Activated naive CD4-positive, alpha-beta T cell treated with anti-CD3 and anti-CD28 coated beads, Interleukin-2, amount 50 U/mL, for 72 hours (primary cell): ENCODE results near the gene UNC13B. TPM values are rescaled to one million over a fixed set of nuclear protein-coding genes. Genes with fewer than 3 reads are reported as not detected.

ENCODE experiments used
- ATAC-seq, 2 donors: fragments of 150-1000 bp; cut with Tn5 transposase; 2 replicates each; pipeline ENCODE4 v1.10.0; 2021; ENCODE audit warnings: mild to moderate bottlenecking in 2 of 2, moderate library complexity in 2 of 2
- DNase-seq, 2 donors: peaks; one replicate each; pipeline ENCODE4 v3.0.0; 2021 to 2022; ENCODE audit warnings: low spot score in 2 of 2
- H3K27ac Mint-ChIP-seq, 2 donors: one replicate each; pipeline ENCODE4 v1.8.0; 2022; ENCODE audit warnings: mild to moderate bottlenecking in 2 of 2, mixed read lengths in 2 of 2
- H3K36me3 Mint-ChIP-seq, 2 donors: one replicate each; pipeline ENCODE4 v1.8.0; 2022; ENCODE audit warnings: mixed read lengths in 2 of 2
- H3K9me3 Mint-ChIP-seq, 2 donors: one replicate each; pipeline ENCODE4 v1.8.0; 2022; ENCODE audit warnings: mixed read lengths in 2 of 2
- total RNA-seq, 2 donors: library from RNA; stranded (reverse); gene quantifications; one replicate each; pipeline ENCODE4 v1.2.3, GENCODE V29; 2022

Gene UNC13B
- total RNA-seq, 2 donors from 2014 or later, result 2.3 to 5.0 TPM

DNA sequence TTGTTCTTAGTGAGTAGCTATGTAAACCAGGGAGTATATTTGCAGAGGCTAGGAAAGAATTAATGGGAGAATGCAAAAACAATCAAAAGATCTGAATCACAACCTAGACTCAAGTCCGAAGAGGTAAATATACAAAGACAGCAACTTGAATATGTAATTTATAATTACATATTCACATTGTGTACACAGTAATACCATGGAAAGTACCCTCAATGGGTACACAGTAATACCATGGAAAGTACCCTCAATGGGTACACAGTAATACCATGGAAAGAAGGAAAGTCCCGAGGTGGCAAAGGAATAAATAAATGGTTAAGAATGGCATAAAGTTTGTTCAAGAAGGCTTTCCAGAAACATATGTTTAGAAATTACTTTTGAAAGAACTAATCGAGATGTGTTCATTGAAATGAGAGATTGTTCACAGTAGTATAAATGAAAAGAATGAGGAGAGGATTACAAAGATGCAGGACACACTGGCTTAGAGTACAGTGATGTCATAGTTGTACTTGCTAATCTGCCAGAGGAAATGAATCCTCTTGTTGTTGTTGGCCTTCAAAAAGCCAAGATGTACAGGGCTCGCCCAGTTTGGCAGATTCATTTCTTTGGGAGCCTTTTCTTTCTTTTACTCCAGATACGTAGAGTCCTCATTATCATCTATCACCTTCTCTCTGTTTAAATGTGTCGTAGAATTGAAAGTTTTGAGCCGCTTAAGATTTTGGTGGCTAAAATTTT lies 116.0 kb downstream of the UNC13B start:
- no peaks in the 10 kb centered on the region for H3K9me3 Mint-ChIP-seq
- no peak for DNase-seq
- no peak for ATAC-seq
- peaks cover 0 to 5% of the 10 kb centered on the region in 2 donors for H3K36me3 Mint-ChIP-seq
- no peak overlapping the region for H3K27ac Mint-ChIP-seq

DNA sequence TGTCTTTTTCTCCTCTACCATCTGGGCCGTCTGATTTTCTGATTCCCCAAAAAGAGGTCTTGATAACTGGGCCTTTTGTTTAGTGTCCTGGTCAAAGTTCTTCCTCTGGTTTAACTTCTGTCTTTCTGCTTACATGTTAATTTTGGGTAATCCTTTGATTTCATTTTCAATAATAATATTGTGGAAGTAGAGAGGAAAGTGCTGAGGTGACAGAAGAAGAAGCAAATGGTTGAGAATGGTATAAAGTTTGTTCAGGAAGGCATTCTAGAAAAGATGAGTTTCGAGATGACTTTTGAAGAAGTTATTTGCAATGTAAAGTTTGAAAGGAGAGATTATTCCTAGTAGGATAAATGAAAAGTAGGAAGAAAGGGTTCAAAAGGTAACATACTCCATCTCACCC lies 118.1 kb downstream of the UNC13B start:
- H3K36me3 Mint-ChIP-seq, result peaks cover 0 to 5% of the 10 kb centered on the region in 2 donors
- ATAC-seq (no peak), DNase-seq (no peak)
- no peaks in the 10 kb centered on the region for H3K9me3 Mint-ChIP-seq
- H3K27ac Mint-ChIP-seq, result no peak overlapping the region

DNA sequence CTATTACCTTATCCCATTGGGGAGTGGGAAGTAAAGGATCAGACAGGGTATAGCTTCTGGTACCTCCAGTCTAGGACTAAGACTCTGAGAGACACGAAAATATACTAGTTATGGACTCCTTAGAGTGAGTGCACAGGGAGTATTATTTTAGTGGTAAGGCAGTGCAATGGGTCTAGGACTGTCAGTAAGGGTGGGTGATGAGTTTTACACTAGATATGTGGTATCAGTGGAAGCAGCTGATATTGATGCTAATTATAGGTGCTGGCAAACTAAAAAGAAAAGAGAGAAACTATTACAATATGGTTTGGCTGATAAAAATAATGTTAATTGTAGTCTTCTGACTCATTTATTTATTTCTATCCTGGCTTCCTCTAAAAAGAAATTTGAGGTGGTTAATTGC lies 118.6 kb downstream of the UNC13B start:
- no peak for ATAC-seq
- H3K9me3 Mint-ChIP-seq, result no peaks in the 10 kb centered on the region
- H3K27ac Mint-ChIP-seq, result no peak overlapping the region
- H3K36me3 Mint-ChIP-seq, result peaks cover 0 to 5% of the 10 kb centered on the region in 2 donors
- no peak for DNase-seq

DNA sequence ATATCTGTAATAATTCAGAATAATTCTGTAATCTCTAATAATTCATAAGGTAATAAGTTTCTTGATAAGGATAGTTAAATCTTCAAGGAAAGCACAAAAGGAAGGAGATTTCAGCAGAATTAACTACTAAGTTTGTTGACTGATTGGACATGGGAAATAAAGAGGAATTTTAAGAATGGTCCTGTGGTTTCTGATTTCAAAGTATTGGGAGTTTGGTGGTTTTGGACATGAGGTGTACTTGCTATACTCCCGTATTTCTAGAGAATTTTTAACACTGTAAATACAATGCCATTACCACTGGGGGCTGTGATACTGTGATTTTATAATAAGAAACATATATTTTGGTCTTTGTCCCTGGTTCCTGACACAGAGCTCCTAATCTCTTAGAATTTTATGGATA lies 123.9 kb downstream of the UNC13B start:
- H3K9me3 Mint-ChIP-seq, result no peaks in the 10 kb centered on the region
- no peak for ATAC-seq
- no peak overlapping the region for H3K27ac Mint-ChIP-seq
- no peaks in the 10 kb centered on the region for H3K36me3 Mint-ChIP-seq
- DNase-seq, result no peak

DNA sequence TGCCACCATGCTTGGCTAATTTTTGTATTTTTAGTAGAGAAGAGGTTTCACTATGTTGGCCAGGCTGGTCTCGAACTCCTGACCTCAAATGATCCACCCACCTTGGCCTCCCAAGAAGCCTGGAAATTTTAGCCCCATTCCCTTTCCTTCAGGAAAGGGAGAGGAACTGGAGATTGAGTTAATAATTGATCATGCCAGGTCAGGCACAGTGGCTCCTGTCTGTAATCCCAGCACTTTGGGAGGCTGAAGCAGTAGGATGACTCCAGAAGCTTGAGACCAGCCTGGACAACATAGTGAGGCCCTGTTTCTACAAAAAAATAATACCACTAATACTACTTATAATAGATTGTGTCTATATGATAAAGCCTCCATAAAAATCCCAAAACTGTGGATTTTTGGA lies 124.6 kb downstream of the UNC13B start:
- no peaks in the 10 kb centered on the region for H3K36me3 Mint-ChIP-seq
- H3K27ac Mint-ChIP-seq, result no peak overlapping the region
- DNase-seq (no peak), ATAC-seq (no peak)
- H3K9me3 Mint-ChIP-seq, result no peaks in the 10 kb centered on the region

DNA sequence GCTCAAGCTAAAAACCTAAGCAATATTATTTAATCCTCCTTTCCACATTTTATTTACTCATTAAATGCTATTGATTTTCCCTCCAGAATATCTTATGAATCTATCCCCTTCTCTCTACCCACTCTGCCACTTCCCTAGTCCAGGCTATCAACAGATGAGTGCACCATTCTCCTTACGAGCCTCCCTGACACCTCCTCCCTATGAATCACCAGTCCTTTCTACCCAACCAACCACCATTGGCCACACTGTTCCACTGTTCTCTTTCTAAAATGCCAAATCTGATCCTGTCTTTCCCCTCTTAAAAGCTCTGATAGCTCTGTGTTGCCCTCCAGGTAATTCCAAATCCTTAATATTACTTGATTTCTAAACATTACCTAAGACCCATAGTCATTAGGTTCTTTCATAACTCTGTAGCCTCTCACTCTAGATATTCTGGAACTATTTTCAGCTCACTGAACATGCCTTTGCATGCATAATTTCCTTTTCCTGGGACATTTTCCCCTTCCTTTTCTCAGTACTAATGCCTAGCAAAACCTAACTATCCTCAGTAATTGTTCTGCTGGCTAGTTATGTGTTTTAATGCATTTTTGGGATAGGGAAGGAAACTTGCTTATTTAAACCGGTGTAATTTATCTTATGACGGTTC lies 126.3 kb downstream of the UNC13B start:
- no peak overlapping the region for H3K27ac Mint-ChIP-seq
- ATAC-seq, result peak in 1 of 2 donors; percentile 33
- H3K36me3 Mint-ChIP-seq, result no peaks in the 10 kb centered on the region
- DNase-seq, result no peak
- H3K9me3 Mint-ChIP-seq, result no peaks in the 10 kb centered on the region

DNA sequence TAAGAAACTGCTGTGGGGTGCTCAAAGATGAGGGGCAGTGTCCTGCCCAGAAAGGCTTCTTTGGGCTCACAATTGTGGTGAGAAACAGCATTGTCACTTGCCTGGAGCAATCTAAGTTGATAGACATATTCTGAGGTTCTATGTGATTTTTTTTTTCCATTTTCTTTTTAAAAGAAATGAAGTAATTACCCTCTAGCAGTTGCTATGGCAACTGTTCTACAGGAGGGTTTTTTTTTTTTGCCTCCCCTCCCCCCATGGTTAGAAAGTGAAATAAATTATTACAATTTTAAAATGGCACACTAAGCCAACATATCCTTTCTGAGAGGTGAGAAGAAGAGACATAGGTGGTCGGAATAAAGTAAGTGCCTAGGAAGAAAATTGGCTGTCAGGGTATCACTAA lies 127.0 kb downstream of the UNC13B start:
- Mint-ChIP-seq H3K9me3 (no peaks in the 10 kb centered on the region), H3K36me3 (no peaks in the 10 kb centered on the region), H3K27ac (no peak overlapping the region)
- DNase-seq (no peak), ATAC-seq (no peak)

DNA sequence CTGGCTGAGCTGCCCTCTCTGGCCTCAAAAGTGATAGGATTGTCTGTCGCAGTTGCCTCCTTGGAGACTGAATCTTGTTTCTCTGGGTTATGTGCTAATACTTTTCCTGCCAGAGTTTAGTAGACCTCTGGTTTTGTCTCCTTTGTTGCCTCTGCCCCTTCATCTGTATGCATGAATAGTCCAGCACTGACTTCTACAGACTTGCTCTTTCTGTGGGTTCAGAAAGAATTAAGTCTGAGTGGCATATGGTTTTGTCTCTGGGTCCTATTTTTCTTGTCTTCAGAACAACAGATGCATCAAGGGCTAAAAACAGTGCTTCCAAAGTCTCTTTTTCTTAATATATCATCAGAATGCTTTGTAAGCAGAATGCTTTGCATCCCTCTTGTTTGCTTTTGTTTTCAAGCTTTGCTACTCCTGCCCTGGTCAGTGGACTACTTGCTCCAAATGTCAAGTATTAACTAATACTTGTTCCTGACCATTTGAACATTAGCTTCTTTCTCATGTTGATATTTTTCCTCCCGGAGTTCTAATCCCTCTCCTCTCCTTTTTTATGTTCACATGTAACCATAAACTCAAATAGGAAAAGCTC lies 131.7 kb downstream of the UNC13B start:
- ATAC-seq (no peak), DNase-seq (no peak)
- H3K9me3 Mint-ChIP-seq, result no peaks in the 10 kb centered on the region
- H3K27ac Mint-ChIP-seq, result no peak overlapping the region
- H3K36me3 Mint-ChIP-seq, result no peaks in the 10 kb centered on the region

DNA sequence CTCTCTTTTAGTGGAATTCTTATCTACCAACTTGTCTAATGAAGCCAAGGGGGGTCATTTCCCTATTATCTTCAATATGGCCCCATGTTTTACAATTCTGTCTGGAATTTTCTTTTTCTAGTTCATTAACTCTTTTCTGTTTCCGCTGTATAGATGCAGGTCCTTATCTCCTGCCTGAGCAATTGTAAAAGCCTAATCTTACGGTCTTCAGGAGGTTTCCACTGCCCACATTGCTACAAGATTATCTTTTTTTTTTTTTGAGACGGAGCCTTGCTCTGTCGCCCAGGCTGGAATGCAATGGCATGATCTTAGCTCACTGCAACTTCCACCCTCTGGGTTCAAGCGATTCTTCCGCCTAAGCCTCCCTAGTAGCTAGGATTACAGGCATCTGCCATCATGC lies 132.3 kb downstream of the UNC13B start:
- H3K27ac Mint-ChIP-seq, result no peak overlapping the region
- ATAC-seq (no peak), DNase-seq (no peak)
- H3K36me3 Mint-ChIP-seq, result no peaks in the 10 kb centered on the region
- H3K9me3 Mint-ChIP-seq, result no peaks in the 10 kb centered on the region

DNA sequence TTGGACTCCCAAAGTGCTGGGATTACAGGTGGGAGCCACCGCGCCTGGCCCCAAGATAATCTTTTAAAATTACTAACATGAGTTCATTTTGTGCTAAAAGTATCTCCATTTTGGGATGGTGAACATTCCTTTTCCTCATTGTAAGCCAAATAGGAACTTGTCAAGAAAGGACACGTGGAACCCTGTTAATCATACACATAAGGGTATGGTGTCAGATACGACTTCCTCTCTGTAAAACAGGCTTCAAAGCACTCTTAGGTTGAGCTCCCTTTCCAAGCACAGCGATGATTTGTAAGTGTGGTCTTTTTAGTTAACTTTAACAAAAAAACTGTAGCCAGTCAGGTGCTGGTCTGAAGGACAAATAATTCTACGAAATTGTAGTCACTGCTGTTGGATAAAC lies 132.7 kb downstream of the UNC13B start:
- DNase-seq (no peak), ATAC-seq (no peak)
- H3K9me3 Mint-ChIP-seq, result no peaks in the 10 kb centered on the region
- no peak overlapping the region for H3K27ac Mint-ChIP-seq
- no peaks in the 10 kb centered on the region for H3K36me3 Mint-ChIP-seq

DNA sequence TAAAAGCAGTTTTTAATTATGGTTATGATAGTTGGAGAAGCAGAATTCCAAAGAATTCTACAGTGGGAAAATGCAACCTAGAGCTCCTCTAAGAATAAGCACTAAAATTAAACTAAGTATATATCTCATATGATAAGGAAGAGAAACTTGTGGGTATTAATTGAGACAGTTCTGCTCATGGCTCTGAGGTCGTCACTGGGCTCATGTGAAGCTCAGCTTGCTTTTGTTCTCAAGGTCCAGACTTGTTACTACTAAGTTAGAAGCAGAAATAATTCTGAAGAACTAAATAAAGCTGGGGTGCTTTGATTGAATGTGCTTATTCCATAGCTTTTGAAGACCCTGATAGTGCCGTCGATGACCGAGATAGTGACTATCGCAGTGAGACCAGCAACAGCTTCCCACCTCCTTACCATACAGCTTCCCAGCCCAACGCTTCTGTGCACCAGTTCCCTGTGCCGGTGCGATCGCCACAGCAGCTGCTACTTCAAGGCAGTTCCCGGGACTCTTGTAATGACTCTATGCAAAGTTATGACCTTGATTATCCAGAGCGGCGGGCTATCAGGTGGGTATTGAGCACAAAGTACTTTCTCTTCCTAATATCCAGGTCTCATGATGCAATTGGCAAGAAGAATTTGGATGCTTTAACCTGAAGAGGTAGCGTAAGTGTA lies 133.7 kb downstream of the UNC13B start:
- H3K9me3 Mint-ChIP-seq, result peaks cover 0 to 5% of the 10 kb centered on the region in 2 donors

DNA sequence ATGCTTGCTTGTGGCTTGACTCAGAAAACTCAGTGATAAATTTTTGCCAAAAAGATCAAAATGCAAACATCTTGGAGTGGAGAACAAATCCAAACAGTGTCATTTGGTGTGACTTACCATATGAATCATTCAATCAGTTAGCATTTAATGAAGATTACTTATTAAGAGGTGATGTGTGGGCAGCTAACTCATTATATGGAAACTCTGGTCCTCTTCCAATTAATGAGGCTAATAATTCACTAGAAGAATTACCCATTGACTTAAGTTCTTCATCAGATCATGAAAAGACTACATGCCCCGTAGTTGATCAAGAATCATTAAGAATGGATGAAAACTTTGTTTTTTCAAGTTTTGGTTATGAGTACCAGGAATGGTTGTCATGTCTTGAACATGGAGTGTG lies 141.8 kb downstream of the UNC13B start:
- no peak for ATAC-seq
- Mint-ChIP-seq H3K27ac (no peak overlapping the region), H3K36me3 (peaks cover 0 to 4% of the 10 kb centered on the region in 2 donors), H3K9me3 (peaks cover 0 to 5% of the 10 kb centered on the region in 2 donors)
- no peak for DNase-seq

More for the DNA sequence above, 133.7 kb downstream of the UNC13B start:
- peaks cover 0 to 3% of the 10 kb centered on the region in 2 donors for H3K36me3 Mint-ChIP-seq
- DNase-seq (no peak), ATAC-seq (no peak)
- no peak overlapping the region for H3K27ac Mint-ChIP-seq

DNA sequence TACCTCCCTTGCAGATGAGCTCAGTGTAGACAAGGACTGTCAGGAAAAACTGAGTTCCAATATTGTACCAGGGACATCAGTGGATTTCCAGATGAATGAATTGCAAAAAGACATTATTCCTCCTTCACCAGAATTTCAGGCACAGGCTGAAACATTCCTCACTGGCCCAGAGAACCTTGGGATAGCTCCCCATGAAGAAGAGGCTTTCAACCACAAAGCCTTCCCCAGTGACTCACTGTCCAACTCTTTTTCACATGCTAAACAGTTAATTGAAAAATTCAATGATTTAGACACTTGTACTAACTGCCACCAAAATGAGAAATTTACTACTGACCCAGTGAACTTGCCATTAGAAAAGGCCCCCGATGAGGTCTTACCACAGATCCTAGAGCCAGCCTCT lies 144.5 kb downstream of the UNC13B start:
- Mint-ChIP-seq H3K27ac (no peak overlapping the region), H3K9me3 (no peaks in the 10 kb centered on the region), H3K36me3 (no peaks in the 10 kb centered on the region)
- no peak for ATAC-seq
- DNase-seq, result no peak

DNA sequence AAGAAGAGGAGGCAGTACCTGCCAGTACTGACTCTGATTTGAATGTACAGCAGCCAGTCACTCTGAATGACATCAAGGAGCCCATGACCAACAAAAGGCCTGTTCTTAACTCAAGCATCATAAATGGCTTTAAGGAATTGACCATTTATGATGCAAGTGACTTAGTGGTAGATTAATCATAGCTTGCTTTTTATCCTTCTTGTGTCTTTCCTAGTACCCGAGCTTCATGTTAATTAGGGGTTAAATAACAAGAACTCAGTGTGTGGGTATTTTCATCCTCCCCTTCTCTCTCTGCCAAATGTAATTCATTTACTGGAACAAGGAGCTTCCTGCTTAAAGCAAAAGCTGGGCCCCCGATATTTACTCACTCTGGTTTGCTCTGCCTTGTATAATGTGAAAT lies 146.5 kb downstream of the UNC13B start:
- Mint-ChIP-seq H3K27ac (no peak overlapping the region), H3K9me3 (no peaks in the 10 kb centered on the region), H3K36me3 (no peaks in the 10 kb centered on the region)
- DNase-seq, result no peak
- no peak for ATAC-seq

DNA sequence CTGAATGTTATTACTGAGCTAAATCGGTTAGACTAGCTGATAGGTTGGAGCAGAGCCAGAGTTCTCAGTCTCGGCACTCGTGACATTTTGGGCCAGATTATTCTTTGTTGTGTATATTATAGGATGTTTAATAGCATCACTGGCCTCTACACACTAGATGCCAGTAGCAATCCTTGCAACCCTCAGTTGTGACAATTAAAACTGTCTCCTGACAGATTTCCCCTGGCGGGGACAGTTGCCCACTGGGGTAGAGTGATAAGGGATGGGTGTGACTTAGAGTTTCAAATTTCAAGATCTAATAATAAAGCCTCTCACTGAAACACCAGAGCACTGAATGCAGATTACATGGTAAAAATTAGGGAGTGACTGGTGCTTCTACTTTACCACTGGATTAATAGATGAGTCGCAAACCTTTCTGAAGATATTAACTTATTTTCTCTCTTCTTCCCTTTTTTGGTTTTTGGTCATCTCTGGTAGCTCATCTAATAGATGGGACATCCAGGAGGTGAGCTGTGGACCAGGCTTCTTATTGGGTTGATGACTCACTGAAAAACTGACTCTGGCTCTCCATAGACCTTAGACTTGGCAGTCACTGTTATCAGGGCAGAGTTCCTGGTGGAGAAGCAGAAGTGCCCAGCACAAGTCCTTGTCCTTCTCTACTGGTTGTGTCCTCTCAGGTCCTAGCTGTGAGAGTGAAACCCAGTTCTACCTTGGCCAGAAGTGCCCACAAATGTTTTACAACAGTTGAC lies 150.3 kb downstream of the UNC13B start:
- Mint-ChIP-seq H3K9me3 (no peaks in the 10 kb centered on the region), H3K36me3 (no peaks in the 10 kb centered on the region), H3K27ac (no peak overlapping the region)
- ATAC-seq, result no peak
- DNase-seq, result no peak

DNA sequence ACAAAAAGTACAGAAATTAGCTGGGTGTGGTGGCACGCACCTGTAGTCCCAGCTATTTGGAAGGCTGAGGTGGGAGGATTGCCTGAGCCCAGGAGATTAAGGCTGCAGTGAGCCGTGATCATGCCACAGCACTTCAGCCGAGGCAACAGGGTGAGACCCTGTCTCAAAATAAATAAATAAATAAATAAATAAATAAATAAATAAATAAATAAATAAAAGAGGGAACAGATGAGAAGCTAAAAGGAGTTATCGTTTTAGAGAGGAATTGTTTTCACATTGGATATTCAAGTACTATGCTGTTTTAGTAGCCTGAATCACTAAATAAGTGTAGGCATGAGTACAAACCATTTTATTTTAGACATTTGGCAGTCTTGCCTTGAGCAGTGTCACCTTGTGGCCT lies 151.7 kb downstream of the UNC13B start:
- H3K36me3 Mint-ChIP-seq, result no peaks in the 10 kb centered on the region
- no peak overlapping the region for H3K27ac Mint-ChIP-seq
- DNase-seq (no peak), ATAC-seq (no peak)
- H3K9me3 Mint-ChIP-seq, result no peaks in the 10 kb centered on the region

DNA sequence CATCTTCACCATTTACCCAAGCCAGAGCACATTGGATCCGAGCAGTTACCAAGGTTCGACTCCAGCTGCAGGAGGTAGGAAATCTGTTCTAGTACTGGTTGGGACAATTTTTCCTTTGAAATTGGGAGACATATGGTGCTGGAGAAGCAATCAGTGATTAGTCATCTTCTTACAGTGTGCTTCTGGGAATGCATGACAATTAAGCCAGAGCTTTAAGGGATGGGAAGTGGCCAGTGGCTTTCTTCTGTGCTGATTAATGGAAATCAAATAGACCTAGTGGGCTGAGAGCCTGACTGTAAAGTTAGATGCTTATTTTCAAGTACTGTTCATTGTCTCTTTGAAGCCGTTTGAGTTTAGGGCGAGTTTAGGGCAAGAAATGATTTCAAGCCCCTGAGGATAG lies 152.1 kb downstream of the UNC13B start:
- no peak for DNase-seq

More for the DNA sequence above, 152.1 kb downstream of the UNC13B start:
- H3K36me3 Mint-ChIP-seq, result no peaks in the 10 kb centered on the region
- no peak overlapping the region for H3K27ac Mint-ChIP-seq
- no peak for ATAC-seq
- H3K9me3 Mint-ChIP-seq, result no peaks in the 10 kb centered on the region
